Astrocyte of the spinal cord (primary cell): Measurements from ENCODE around the gene GPR3.
"Not testable (repeated sequence)": the region's sequence is repeated elsewhere in the genome, so short reads cannot be mapped to it uniquely, and the experiment has no call there.

Source experiments
- DNase-seq: peaks from one replicate; pipeline ENCODE4 v3.0.0; 2011; ENCODE audit warnings: low read depth, low spot score
- H3K4me3 ChIP-seq: 2 replicates; pipeline ENCODE4 v1.5.1; 2011; ENCODE audit warnings: low read depth, mild to moderate bottlenecking, low read length, moderate library complexity
- CTCF ChIP-seq: IDR thresholded peaks from 2 replicates; pipeline ENCODE4 v1.5.1; 2012; ENCODE audit warnings: low read depth, mild to moderate bottlenecking, low read length, inconsistent platforms
- in situ Hi-C: cut with HindIII; loops from 2 replicates; pipeline ENCODE4 v1.10.0; 2017; ENCODE audit warnings: low sequenced_read_pairs

Gene GPR3

GRCh38 chr1:27427816-27428315 lies 35.4 kb downstream of the GPR3 start:
- TF ChIP-seq CTCF: no peak
- DNase-seq: no peak
- no peak overlapping the region for H3K4me3 ChIP-seq
- in situ Hi-C loops: no loop called here

- no peak overlapping the region for H3K4me3 ChIP-seq
Observed at GRCh38 chr1:27428316-27429028, 36.0 kb downstream of the GPR3 start.

GRCh38 chr1:27429029-27429425 lies 36.6 kb downstream of the GPR3 start:
- no peak for DNase-seq
- TF ChIP-seq CTCF: no peak
- in situ Hi-C loops: no loop called here
- H3K4me3 ChIP-seq: no peak overlapping the region

More at GRCh38 chr1:27428316-27429028, 36.0 kb downstream of the GPR3 start:
- in situ Hi-C loops: no loop called here
- no peak for TF ChIP-seq CTCF
- DNase-seq: no peak

- peak; percentile 5 for TF ChIP-seq CTCF
- peak; percentile 24 for DNase-seq
- in situ Hi-C loops: no loop called here
- H3K4me3 ChIP-seq: no peak overlapping the region
Observed at GRCh38 chr1:27430903-27431600, 38.6 kb downstream of the GPR3 start.

- no peak for TF ChIP-seq CTCF
- DNase-seq: no peak
- no peak overlapping the region for H3K4me3 ChIP-seq
- in situ Hi-C loops: no loop called here
Observed at GRCh38 chr1:27431601-27431940, 39.1 kb downstream of the GPR3 start.

- in situ Hi-C loops, DNase-seq, H3K4me3 ChIP-seq: not testable (repeated sequence)
Observed at GRCh38 chr1:27432725-27433124, 40.3 kb downstream of the GPR3 start.

- no peak overlapping the region for H3K4me3 ChIP-seq
- in situ Hi-C loops: no loop called here
- no peak for TF ChIP-seq CTCF
- DNase-seq: no peak
Observed at GRCh38 chr1:27433706-27434105, 41.3 kb downstream of the GPR3 start.
